LHCN-M2 (cell line): ENCODE results near the gene REG4. TPM values are rescaled to one million over a fixed set of nuclear protein-coding genes. Genes with fewer than 3 reads are reported as not detected.
"Not testable (repeated sequence)": the region's sequence is repeated elsewhere in the genome, so short reads cannot be mapped to it uniquely, and the experiment has no call there.

Experiments used
- DNase-seq: peaks from one replicate; pipeline ENCODE4 v3.0.0-alpha.2; 2012; ENCODE audit warnings: low read depth
- total RNA-seq: library from RNA; depleted of rRNA; stranded (reverse); fragments of >200 nt; gene quantifications from 2 replicates; pipeline ENCODE4 v1.2.3, GENCODE V29; 2014

Gene REG4
- total RNA-seq, 1 experiment from 2014 or later, result not detected

- peak; percentile 60 for DNase-seq
Measured at GRCh38 chr1:119808491-119808890, 2.8 kb downstream of the REG4 start.

GRCh38 chr1:119806489-119806888 lies 4.8 kb downstream of the REG4 start:
- no peak for DNase-seq

GRCh38 chr1:119805746-119806145 lies 5.5 kb downstream of the REG4 start:
- no peak for DNase-seq

GRCh38 chr1:119805247-119805646 lies 6.0 kb downstream of the REG4 start:
- no peak for DNase-seq

- DNase-seq, result no peak
Measured at GRCh38 chr1:119799599-119800177, 11.6 kb downstream of the REG4 start.

GRCh38 chr1:119799003-119799402 lies 12.3 kb downstream of the REG4 start:
- no peak for DNase-seq

- DNase-seq, result no peak
Measured at GRCh38 chr1:119797606-119798005, 13.7 kb downstream of the REG4 start.

GRCh38 chr1:119797162-119797561 lies 14.1 kb downstream of the REG4 start:
- no peak for DNase-seq

GRCh38 chr1:119795261-119796200 lies 15.7 kb downstream of the REG4 start:
- DNase-seq, result no peak

- no peak for DNase-seq
Measured at GRCh38 chr1:119794876-119795240, 16.4 kb downstream of the REG4 start.

- no peak for DNase-seq
Measured at GRCh38 chr1:119794230-119794875, 16.9 kb downstream of the REG4 start.

GRCh38 chr1:119791377-119791776 lies 19.9 kb downstream of the REG4 start:
- no peak for DNase-seq

- no peak for DNase-seq
Measured at GRCh38 chr1:119790451-119791198, 20.6 kb downstream of the REG4 start.

GRCh38 chr1:119787776-119788175 lies 23.5 kb downstream of the REG4 start:
- peak; percentile 82 for DNase-seq

- peak; percentile 67 for DNase-seq
Measured at GRCh38 chr1:119786473-119787050, 24.7 kb downstream of the REG4 start.

- not testable (repeated sequence) for DNase-seq
Measured at GRCh38 chr1:119786046-119786445, 25.2 kb downstream of the REG4 start.

- peak; percentile 27 for DNase-seq
Measured at GRCh38 chr1:119784191-119784781, 27.0 kb downstream of the REG4 start.

- DNase-seq, result peak; percentile 19
Measured at GRCh38 chr1:119783354-119784185, 27.7 kb downstream of the REG4 start.

- no peak for DNase-seq
Measured at GRCh38 chr1:119782631-119783325, 28.5 kb downstream of the REG4 start.
